Measurements from ENCODE around the gene SNED1. TPM values are rescaled to one million over a fixed set of nuclear protein-coding genes. Genes with fewer than 3 reads are reported as not detected.
A peak's percentile ranks its signal among the peaks of the same experiment; 100 is the strongest.

Gene SNED1
- polyA plus RNA-seq, 3 donors = 0.02 to 3.4 (median 0.12) TPM

- H3K27ac ChIP-seq (ENCODE audit: low read depth in 1 of 2, low read length in 2 of 2) = no peak overlapping the region
- H3K4me3 Mint-ChIP-seq = no peak overlapping the region
Measured at GRCh38 chr2:241007880-241008710, 9.7 kb downstream of the SNED1 start.

GRCh38 chr2:241008711-241009121 is 10.3 kb downstream of the SNED1 start:
- Mint-ChIP-seq H3K27me3 (ENCODE audit: low read depth in 3 of 3) (peaks cover 9 to 32% (median 12%) of the 10 kb centered on the region in 3 donors), H3K36me3 (peaks cover 0 to 2% of the 10 kb centered on the region in 2 donors), H3K4me3 (peak overlapping the region in 1 of 2 donors; percentile 9), H3K27ac (no peak overlapping the region), H3K4me1 (peaks cover 9% of the 10 kb centered on the region), H3K9me3 (peaks cover 10 to 24% (median 22%) of the 10 kb centered on the region in 7 donors)
- Histone ChIP-seq H3K79me2 (ENCODE audit: insufficient read depth, low read length) (no peaks in the 10 kb centered on the region), H3K27ac (ENCODE audit: low read depth in 1 of 2, low read length in 2 of 2) (no peak overlapping the region), H3K9ac (ENCODE audit: insufficient read depth, low read length, poor library complexity, severe bottlenecking) (no peak overlapping the region), H3K36me3 (replicated peaks in 1 of 2; ENCODE audit: control insufficient read depth in 1 of 2, insufficient read depth in 2 of 2, low read length in 2 of 2) (no peaks in the 10 kb centered on the region), H3K27me3 (ENCODE audit: control insufficient read depth in 2 of 2, insufficient read depth in 2 of 2, low read length in 2 of 2) (no peaks in the 10 kb centered on the region), H3K4me1 (ENCODE audit: control insufficient read depth in 1 of 2, insufficient read depth in 2 of 2, low read length in 2 of 2) (peaks cover 8 to 11% of the 10 kb centered on the region in 2 donors), H3K4me2 (replicated peaks; ENCODE audit: extremely low read depth, low read length, poor library complexity, severe bottlenecking) (no peak overlapping the region), H3K9me3 (replicated peaks in 1 of 2; ENCODE audit: control insufficient read depth in 1 of 2, insufficient read depth in 1 of 2, low read length in 2 of 2) (peaks cover 14 to 17% of the 10 kb centered on the region in 2 donors), H3K4me3 (replicated peaks in 1 of 3; ENCODE audit: low read depth in 2 of 3, low read length in 3 of 3) (no peak overlapping the region), H4K20me1 (ENCODE audit: insufficient read depth, low read length) (no peaks in the 10 kb centered on the region), H2AFZ (ENCODE audit: insufficient read depth, low read depth, low read length, poor library complexity, severe bottlenecking) (no peak overlapping the region)
- TF ChIP-seq CTCF (IDR thresholded peaks at IDR 0.05) = no peak
- WGBS (ENCODE audit: insufficient coverage) = 99% methylated on average over 5 of the region's 7 CpGs
- peak in 1 of 3 donors; percentile 2 for DNase-seq
- intact Hi-C loops (cut with micrococcal nuclease) = no loop called here

More at GRCh38 chr2:241007880-241008710, 9.7 kb downstream of the SNED1 start:
- 90% methylated on average over 19 of the region's 20 CpGs for WGBS (ENCODE audit: insufficient coverage)
- no peaks in the 10 kb centered on the region for H3K27me3 ChIP-seq (ENCODE audit: control insufficient read depth in 2 of 2, insufficient read depth in 2 of 2, low read length in 2 of 2)
- intact Hi-C loops (cut with micrococcal nuclease) = no loop called here
- DNase-seq = peak in 1 of 3 donors; percentile 2
- peaks cover 8 to 11% of the 10 kb centered on the region in 2 donors for H3K4me1 ChIP-seq (ENCODE audit: control insufficient read depth in 1 of 2, insufficient read depth in 2 of 2, low read length in 2 of 2)
- no peak overlapping the region for H3K27ac Mint-ChIP-seq
- H3K9me3 Mint-ChIP-seq = peaks cover 16 to 30% (median 28%) of the 10 kb centered on the region in 7 donors
- peaks cover 0 to 3% of the 10 kb centered on the region in 2 donors for H3K36me3 Mint-ChIP-seq
- peaks cover 9% of the 10 kb centered on the region for H3K4me1 Mint-ChIP-seq
- peaks cover 20 to 23% of the 10 kb centered on the region in 2 donors for H3K9me3 ChIP-seq (replicated peaks in 1 of 2; ENCODE audit: control insufficient read depth in 1 of 2, insufficient read depth in 1 of 2, low read length in 2 of 2)
- H3K4me3 ChIP-seq (replicated peaks in 1 of 3; ENCODE audit: low read depth in 2 of 3, low read length in 3 of 3) = no peak overlapping the region
- H3K9ac ChIP-seq (ENCODE audit: insufficient read depth, low read length, poor library complexity, severe bottlenecking) = no peak overlapping the region
- H3K36me3 ChIP-seq (replicated peaks in 1 of 2; ENCODE audit: control insufficient read depth in 1 of 2, insufficient read depth in 2 of 2, low read length in 2 of 2) = no peaks in the 10 kb centered on the region
- no peak overlapping the region for H2AFZ ChIP-seq (ENCODE audit: insufficient read depth, low read depth, low read length, poor library complexity, severe bottlenecking)
- H3K79me2 ChIP-seq (ENCODE audit: insufficient read depth, low read length) = no peaks in the 10 kb centered on the region
- no peak overlapping the region for H3K4me2 ChIP-seq (replicated peaks; ENCODE audit: extremely low read depth, low read length, poor library complexity, severe bottlenecking)
- peaks cover 9 to 35% (median 12%) of the 10 kb centered on the region in 3 donors for H3K27me3 Mint-ChIP-seq (ENCODE audit: low read depth in 3 of 3)
- H4K20me1 ChIP-seq (ENCODE audit: insufficient read depth, low read length) = no peaks in the 10 kb centered on the region
- TF ChIP-seq CTCF (IDR thresholded peaks at IDR 0.05) = no peak

Data from CD14-positive monocyte (primary cell).